HG02759 (cell line): ENCODE results near the gene CLRN2.

ENCODE experiments used
- ATAC-seq: cut with Tn5 transposase; IDR thresholded peaks from one replicate; pipeline ENCODE4 v1.9.1; 2021; ENCODE audit warnings: mild to moderate bottlenecking, moderate library complexity; ENCODE audit not compliant: unreplicated experiment

The CLRN2 gene, protein sequence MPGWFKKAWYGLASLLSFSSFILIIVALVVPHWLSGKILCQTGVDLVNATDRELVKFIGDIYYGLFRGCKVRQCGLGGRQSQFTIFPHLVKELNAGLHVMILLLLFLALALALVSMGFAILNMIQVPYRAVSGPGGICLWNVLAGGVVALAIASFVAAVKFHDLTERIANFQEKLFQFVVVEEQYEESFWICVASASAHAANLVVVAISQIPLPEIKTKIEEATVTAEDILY

DNA sequence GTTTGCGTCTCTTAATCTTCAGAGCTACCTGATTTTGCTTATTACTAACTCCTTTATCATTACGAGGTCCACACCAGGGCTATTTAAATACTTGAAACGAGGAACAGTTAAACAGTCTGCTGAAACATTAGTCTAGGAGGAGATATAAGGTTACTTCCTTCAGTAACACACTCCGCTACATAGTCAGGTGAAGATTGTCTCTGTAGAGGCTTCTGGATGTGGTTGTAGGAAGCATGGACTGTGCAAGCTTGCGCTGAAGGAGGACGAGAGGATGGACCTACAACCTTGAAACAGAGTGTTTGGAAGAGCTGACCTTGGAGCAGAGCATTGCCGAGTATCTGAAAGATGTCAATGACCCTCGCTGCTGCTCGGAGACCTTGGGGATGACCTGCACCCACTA lies at the start of gene CLRN2:
Gene CLRN2 (plus strand): TSS at position 301 of the 400 bp plus-strand sequence. CDS start 102 bp downstream, outside the sequence.
- ATAC-seq = no peak

DNA sequence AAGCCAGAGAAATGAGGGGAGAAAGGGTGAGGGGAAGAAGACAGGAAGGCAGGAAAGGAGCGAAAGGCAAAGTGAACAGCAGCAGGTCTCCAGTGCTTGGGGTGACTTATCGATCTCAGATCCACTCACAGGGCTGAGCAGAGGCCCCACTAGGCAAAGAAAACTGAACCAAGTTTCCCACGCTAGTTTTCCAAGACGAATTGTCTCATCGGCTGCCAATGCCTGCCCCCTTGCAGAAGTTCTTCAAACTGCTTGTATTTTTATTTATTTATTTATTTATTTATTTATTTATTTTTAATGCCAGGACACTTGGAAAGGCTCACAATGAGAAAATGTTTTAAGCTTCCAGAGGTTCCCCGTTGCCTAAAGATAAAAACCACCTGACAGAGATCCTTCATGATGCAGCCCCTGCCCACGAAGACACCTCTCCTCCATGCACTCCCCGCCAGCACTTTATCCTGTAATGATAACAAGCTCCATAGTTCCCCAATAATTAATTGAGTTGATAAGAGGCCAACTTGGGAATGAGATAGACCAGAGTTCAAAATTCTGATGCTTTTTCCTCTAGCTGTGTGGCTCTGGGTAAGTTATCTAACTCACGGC lies 46.2 kb upstream of the CLRN2 start:
- ATAC-seq = no peak

DNA sequence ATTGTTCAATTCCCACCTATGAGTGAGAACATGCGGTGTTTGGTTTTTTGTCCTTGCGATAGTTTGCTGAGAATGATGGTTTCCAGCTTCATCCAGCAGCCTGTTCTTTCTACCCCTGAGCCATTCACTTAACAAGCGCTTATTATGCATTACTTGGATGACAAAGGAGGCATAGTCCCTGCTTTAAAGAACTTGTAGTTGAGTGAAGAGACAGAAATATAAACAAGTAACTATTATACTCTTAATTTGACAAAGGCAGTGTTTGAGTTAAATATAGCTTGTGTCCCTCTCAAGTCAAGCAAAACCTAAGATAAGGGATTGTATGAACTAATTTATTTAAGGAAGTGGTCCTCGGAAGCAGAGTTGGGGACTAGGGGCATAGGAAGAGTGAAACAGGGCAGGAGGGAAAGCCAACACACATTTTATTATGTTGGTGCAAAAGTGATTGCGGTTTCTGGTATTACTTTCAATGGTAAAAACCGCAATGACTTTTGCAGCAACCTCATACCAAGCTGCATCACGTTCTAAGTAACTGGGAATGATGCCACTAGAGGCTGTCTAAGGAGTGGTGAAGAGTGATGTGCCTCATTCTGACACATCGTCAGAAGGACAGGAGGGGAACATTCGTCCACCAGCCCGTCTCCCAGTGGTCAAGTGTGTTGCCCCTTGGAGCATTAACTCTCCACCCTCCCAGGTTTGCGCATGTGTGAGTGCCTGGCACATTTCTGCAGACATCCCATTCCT lies 44.9 kb upstream of the CLRN2 start:
- no peak for ATAC-seq

DNA sequence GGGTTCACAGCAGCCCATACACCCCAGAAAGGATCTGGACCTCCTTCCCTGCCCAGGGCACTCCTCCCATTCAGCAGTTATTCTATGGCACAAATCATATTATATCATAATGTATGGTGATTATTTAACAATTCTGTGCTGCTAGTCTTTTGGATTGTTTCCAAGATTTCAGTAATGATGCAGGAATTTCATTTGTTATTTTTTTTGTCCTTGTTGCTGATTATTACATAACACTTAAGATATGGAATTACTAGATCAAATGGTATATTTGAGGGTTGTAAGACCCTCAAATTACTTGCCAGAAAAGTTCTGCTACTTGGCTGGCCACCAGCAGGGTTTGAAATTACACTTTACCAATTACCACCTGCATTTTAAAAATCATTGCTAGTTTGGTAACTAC lies 39.5 kb upstream of the CLRN2 start:
- ATAC-seq = no peak

DNA sequence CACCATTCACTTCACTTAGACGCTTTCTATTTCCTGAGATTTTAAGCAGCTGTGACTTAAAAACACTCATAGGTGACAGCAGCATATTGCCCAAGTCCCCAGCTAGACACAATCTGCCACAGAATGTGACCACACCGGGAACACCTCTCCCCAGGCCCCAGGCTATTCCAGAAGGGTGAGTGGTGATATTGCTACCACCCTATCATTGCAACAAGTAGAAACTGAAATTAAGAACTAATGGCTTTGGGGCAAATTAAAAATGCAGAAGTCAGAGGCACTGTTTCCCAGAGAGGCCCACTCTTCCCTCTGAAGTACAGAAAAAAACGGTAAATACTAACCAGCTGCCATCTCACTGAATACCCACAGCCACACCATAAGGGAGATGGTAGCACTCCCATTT lies 38.1 kb upstream of the CLRN2 start:
- ATAC-seq = no peak

DNA sequence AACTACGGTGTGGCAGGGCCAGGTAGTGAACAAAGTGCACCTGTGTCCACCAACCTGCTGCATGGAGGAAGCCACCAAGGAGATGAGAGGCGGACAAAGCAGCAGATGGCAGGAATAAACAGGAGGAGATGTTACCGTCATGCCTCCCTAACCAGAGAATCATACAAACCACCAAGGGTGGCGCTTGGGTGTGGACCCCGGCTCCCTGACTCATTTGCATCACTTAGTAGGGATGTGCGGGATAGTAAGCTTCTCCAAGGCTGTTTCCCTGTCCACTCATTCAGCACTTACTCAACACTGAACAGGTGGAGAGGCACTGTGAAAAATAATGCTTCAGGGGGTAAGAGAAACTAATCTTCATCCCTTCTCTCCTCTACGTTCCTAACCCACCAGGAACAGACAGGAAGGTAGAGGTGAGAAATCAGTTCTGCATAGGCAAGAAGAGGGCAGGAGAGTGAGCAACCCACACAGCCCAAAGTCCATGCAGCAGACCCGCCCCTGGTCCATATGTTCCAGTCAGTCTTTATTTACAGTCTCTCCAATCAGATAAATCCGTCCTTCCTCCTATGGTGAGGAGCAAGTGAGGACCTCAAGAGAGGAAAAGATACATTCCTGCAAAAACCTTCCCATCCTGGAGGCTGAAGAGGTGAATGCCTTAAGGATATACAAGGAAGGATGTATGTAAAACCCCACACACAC lies 37.0 kb upstream of the CLRN2 start:
- no peak for ATAC-seq

DNA sequence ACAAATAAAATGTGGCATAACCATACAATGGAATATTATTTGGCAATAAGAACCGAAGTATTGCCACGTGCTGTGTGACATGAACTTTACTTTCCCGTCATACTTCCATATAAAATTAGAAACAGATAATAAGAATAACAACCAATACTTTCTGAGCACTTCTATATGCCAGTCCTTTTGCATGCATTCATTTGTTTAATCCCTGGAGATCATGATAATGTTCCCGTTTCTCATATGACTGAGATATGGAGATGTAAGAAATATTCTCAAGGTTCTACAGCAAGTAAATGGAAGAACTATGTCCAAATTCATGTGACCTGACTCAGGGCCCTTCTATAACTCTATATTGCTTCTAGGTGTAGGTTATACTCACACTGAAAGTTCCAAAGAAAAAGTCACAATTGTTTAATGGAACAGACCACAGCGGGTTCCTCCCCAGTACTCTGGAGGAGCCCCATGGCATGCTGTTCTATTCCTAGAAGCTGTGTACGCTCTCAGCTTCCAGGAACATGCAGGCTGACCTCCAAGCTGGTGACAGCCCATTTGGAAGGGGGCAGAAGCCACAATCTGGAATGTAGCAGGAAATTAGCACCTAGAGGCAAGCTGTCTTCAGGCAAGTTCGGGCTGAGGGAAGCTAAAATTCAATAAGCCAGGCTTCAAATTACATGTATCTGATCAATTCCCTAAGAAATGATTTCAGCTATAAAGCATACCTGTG lies 34.6 kb upstream of the CLRN2 start:
- ATAC-seq = no peak

DNA sequence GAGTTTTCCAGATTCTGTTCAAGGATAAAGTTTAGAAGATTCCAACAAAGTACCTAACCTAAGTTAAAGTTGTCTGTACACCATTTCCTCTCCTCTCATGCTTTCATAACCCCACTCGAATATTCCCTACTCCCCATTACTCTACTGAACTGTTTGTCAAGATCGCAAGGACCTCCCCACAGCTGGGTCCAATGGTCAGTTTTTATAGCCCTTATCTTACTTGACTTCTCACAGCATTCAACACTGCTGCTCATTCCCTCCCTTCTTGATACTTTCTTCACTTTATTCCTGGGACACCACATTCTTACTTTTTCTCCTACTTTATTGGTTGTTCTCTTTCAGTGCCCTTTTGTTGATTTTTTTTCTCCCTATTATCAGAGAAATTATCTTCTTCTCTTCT lies 34.0 kb upstream of the CLRN2 start:
- no peak for ATAC-seq

DNA sequence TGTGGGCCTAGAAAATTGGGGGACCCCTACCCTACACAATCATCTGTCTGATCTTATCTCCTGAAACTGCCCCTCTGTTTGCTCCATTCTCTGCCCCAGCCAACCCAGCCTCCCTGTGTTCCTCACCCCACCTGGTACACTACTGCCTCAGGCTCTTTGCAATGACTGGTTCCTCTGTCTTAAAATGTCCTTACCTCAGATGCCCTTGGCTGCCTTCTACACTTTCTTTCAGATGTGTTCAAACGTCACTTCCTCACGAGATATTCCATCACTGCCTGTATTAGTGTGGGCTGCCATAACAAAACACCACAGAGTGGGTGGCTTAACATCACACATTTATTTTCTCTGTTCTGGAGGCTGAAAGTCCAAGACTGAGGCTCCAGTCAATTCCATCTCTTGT lies 32.2 kb upstream of the CLRN2 start:
- ATAC-seq = no peak

DNA sequence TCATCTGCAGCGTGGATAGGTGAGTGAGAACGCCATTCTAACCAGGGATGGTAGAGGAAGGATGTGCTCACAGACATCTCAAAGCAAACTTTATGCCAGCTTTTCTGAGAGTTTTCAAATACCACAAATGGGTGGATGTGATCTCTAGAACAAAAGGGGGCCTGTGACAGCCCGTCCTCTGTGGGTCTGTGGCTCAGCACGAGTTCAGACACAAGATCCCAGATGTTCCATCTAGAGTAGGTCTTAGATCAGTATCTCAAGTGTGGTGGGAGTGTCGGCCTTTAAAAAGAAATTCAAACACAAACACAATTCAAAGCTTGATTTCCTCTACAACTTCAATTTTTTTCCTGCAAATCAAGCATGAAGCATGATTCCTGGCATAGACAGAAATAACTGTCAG lies 25.8 kb upstream of the CLRN2 start:
- ATAC-seq = no peak

DNA sequence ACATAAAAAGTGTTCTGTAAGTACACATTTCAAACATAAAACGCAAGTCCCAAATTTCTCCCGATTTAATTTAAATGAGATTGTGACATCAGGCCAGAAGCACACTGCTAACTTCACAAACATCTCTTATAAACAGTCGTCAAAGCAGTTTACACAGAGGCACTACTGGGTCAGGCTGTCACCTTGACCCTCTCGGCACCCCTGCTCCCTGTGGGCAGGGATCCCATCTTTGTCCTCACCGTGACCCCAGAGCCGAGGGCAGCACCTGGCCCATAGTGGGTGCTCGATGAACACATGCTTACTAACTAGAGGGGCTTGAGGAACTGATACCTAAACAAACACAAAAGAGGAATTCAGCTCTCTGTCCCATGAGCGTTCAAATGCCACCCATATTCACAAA lies 25.2 kb upstream of the CLRN2 start:
- no peak for ATAC-seq

DNA sequence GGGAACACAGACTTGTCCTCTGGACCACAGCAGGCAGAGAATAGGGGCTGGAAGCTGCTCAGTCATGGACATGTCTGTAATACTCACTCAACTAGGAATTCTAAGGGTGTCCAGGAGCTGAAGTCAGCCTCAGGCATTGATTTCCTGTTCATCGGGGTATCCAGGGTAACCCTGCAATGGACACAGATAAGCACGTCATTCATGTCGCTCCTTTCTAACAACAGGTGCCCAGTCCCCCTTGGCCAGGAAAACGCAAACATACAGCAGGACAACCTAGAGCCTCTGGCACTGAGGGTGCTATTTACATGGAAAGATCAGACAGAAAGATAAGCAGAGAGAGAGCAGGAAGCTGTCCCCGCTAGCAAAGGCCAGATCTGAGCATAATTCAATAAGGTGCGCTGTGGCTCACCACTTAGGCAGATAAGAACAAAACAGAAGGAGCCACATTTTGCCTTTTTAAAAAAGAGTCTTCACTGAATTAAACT lies 24.3 kb upstream of the CLRN2 start:
- ATAC-seq = no peak

DNA sequence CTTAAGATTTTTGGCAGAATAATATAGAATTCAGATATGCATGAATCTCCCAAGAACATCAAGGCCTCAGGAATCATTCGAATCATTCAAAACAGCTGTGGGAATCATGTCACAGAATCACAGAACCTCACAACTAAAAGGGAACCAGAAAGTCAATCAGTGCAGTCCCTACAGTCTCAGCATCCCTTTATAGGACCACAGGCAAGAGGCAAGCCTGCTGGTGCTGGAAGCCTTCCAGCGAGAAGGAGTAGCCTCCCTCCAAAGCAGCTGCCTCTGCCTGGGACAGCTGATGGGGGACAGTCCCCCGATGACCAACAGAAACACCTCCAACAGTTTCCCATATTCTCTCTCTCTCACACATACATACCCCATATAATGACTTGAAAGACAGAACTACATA lies 23.8 kb upstream of the CLRN2 start:
- ATAC-seq = no peak

DNA sequence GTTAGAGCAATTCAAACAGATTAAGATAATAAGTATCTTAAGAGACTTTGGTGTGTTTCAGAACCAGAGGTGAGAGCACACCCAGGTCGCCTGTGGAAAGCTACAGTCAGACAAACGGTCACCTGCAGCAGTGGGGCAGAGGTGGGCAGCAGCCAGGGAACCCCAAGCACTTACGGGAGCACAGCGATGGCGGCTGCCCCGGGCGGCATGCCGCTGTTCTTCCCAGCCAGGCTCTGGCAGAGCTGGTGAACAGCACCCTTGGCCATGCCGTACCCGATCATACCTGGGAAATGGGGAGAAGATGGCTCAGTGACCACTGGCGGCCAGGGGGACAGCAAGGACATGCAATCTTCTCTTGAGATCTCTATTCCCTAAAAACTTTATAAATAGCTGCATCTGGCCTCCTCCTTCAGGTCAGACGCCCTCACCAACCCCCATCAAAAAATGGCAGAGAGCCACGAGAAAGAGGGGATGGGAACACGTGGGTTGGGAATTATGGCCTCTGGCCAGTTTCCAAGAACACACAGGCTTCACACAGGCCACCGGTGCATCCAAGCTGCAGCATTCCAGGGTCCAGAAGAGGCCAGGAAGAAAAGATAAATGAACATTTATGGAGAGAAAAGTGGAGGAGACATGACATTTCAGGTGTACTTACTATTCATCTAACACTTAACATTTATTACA lies 22.8 kb upstream of the CLRN2 start:
- no peak for ATAC-seq

DNA sequence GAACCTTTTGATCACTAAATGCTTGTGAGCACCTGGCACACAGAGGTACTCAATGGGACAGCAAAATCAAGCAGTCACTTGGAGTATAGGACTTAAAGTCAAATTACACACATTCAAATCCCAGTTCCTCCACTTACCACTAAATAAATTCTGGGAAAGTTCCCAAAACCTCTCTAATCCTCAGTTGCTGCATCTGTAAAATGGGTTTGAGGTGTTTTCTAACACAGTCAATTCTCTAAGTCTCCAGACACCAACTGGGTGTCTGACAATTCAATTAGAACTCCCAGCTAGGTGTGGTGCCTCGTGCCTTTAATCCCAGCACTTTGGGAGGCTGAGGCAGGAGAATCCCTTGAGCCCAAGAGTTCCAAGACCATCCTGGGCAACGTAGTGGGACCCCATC lies 22.1 kb upstream of the CLRN2 start:
- ATAC-seq = no peak

DNA sequence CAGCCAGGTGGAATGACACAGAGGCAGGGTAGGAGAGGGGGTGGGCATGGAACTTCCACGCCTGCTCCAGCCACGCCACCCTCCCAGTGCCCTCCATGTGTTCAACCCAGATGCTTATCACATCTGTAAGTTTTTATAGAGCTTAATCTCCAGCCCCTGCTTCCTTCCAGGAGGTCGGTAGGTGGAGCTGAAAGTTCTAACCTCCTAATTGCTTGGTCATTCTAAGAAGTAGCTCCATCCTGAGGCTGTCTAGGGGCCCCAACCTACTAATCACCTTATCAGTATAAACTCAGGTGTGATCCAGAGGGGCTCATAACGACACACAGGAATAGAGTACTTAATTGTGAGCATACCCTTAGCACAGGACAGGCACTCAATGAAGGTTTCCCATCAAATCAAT lies 21.3 kb upstream of the CLRN2 start:
- no peak for ATAC-seq

DNA sequence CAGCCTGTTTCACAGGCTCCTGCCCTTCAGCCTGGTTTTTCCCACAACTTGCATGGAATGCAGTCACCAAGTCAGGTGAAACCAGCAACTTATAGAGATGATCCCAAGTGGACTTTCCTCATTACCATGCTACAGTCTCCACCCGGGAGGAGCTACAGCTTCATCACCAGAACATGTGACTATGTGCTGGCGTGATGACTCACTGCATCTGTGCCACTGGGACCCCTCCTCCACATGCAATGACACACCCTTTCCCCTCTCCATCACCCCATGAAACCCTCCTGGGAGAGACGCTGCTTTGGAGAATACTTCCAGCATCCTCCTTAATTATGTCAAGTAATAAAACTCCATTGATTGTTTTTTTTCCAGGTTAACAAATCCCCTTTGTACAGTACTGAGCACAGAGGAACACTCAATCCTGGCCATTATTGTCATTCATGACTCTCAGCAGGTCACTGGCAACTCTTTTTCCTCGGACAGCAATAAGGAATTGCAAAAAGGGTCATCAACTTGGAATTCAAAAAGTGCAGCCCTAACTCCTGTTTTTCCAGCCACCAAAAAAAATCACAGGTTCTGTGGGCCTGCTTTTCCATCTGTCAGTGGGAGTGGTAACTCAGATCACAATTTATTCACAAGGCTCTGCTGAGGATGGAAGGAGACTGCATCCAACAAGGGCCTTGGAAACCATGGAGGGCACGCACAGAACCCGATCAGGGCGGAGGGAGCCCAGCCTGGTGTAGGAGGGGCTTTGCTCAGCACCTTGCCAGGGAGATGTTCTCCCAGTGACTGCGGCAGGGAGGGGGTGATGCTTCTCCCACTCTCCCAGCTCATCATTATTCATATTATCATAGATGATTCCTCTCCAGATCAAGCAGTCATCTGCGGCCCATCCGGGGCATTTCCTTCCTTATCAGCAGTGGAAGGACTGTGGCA lies 20.4 kb upstream of the CLRN2 start:
- no peak for ATAC-seq

DNA sequence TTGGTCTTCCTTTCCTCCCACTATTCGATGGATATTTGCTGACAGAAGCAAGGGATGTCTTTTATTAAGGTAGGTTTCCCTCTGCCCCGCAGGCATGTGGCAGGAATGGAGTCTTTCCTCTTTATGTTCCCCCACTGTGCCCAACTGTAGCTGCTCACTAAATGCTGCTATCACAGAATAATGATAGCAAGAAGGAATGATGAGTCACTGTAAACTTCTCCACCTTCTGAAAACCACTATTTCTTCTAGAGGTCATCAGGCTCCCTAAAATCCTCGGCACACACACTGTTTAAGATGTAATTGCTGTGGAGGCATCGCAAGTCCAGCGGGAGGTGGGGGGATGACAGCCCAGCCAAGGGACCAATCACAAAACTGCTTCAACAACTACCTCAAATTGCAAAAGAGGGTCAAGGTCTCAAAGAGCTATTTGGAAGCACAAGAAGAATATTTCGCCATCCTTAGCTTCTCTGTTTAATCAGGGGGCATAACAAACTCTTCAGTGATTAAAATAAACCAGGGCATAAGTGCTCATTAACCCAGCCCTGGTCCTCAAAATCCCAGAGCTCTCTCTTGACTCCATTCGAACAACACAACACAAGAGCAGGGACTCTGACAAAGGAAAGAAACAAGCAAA lies 17.0 kb upstream of the CLRN2 start:
- no peak for ATAC-seq

DNA sequence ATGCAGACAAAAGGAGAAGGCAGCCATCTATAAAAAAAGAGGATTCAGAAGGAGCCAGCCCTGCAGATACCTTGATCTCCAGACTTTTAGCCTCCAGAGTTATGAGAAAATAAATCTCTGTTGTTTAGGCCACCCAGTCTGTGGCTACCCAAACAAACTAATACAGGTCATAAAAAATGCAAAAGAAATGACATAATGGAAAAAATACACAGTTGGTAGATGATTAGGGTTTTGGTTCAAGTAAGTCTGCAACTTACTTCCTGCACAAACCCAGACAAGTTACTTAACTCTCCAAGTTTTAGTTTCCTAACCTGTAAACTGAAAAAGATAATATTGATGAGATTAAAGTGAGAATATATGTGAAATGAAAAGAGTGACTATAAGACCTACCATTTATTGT lies 14.4 kb upstream of the CLRN2 start:
- ATAC-seq = no peak
